ENCODE data around the gene HBM. TPM values are rescaled to one million over a fixed set of nuclear protein-coding genes. Genes with fewer than 3 reads are reported as not detected.
"Not testable (repeated sequence)": the region's sequence is repeated elsewhere in the genome, so short reads cannot be mapped to it uniquely, and the experiment has no call there.

The HBM gene
- total RNA-seq, 1 donor from 2014 or later, result not detected

DNA sequence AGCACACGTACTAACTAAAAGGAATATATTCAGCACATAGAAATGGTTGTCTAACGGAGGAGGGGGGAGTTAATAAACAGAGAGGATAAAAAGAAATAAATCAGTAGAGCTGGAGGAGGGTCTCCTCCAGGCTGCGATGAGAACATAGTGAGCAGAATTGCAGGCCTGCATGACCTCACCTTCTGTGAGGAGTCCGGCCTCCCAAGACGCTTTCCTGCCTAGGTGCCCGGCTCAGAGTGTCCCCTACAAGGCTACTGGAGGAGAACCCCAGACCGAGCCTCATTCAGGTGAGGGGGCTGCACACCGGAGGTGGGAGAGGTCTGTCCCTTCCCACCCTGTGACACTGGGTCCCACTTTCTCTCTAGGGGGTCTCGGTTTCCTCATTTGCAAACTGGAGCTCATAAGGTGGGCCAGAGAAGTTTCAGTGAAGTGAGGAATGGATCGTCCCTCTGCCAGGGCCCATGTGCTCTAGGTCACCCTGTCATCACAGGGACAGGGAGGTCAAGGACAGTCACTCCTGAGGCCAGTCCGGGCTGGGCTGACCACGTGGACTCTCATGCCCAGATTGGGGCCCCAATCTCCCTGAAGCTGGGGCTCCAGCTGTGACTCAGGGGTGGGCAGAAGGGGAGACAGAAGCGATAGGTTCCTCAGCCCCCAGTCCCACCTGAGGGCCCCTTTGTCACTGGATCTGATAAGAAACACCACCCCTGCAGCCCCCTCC is 3.3 kb upstream of the HBM start:
- H3K4me1 ChIP-seq, result peaks cover 16% of the 10 kb centered on the region
- DNase-seq (ENCODE audit: extremely low spot score in 2 of 2), result no peak
- intact Hi-C loops (cut with DNase I), result no loop called here
- no peaks in the 10 kb centered on the region for H3K36me3 ChIP-seq
- no peaks in the 10 kb centered on the region for H3K9me3 ChIP-seq
- H3K27me3 ChIP-seq, result peaks cover 17% of the 10 kb centered on the region
- no peak for TF ChIP-seq CTCF (IDR thresholded peaks at IDR 0.05)
- TF ChIP-seq POLR2AphosphoS5 (IDR thresholded peaks at IDR 0.05; ENCODE audit: insufficient read depth in 1 of 2, low read depth in 1 of 2), result no peak
- TF ChIP-seq POLR2A (IDR thresholded peaks at IDR 0.05), result no peak
- no peak overlapping the region for H3K27ac ChIP-seq
- no peak overlapping the region for H3K4me3 ChIP-seq

- H3K9me3 ChIP-seq; H3K27ac ChIP-seq; DNase-seq (ENCODE audit: extremely low spot score in 2 of 2); H3K36me3 ChIP-seq; H3K4me3 ChIP-seq; intact Hi-C loops (cut with DNase I): not testable (repeated sequence)
- H3K27me3 ChIP-seq, result peaks cover 19% of the 10 kb centered on the region
- peaks cover 16% of the 10 kb centered on the region for H3K4me1 ChIP-seq
Observed at GRCh38 chr16:163139-163538, 2.6 kb upstream of the HBM start.

- H3K4me1 ChIP-seq, result peaks cover 16% of the 10 kb centered on the region
- H3K27ac ChIP-seq; H3K9me3 ChIP-seq; DNase-seq (ENCODE audit: extremely low spot score in 2 of 2); H3K36me3 ChIP-seq; H3K4me3 ChIP-seq; intact Hi-C loops (cut with DNase I): not testable (repeated sequence)
- H3K27me3 ChIP-seq, result peaks cover 20% of the 10 kb centered on the region
Observed at GRCh38 chr16:163696-164095, 2.1 kb upstream of the HBM start.

DNA sequence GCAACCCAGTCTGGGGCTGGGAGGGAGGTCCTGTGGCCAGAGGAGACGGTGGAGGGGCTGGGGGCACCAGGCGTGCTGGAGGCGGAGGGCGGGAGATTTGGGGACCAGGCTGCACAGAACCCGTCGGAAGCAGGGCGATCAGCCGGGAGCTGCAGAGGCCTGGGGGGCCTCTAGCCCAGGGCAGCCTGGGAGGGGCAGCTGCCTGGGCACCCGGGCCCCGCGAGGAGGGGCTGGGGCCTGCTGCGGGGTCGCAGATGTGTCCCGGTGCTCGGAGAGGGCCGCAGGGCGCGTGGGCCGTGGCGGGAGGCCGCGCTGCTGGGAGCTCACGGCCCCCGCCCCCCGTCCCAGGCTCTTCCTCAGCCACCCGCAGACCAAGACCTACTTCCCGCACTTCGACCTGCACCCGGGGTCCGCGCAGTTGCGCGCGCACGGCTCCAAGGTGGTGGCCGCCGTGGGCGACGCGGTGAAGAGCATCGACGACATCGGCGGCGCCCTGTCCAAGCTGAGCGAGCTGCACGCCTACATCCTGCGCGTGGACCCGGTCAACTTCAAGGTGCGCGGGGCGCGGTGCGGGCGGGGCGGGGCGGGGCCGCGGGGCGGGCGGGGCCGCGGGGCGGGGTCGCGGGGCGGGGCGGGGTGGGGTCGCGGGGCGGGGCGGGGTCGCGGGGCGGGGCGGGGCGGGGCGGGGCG is 1.5 kb upstream of the HBM start:
- peaks cover 26% of the 10 kb centered on the region for H3K27me3 ChIP-seq
- peaks cover 16% of the 10 kb centered on the region for H3K4me1 ChIP-seq
- H3K9me3 ChIP-seq; H3K36me3 ChIP-seq; H3K4me3 ChIP-seq; DNase-seq (ENCODE audit: extremely low spot score in 2 of 2); intact Hi-C loops (cut with DNase I); H3K27ac ChIP-seq: not testable (repeated sequence)

- Histone ChIP-seq H3K4me3 (peak overlapping the region in 1 of 2 donors; percentile 32), H3K27ac (no peak overlapping the region), H3K27me3 (peaks cover 26% of the 10 kb centered on the region), H3K9me3 (no peaks in the 10 kb centered on the region), H3K4me1 (peaks cover 16% of the 10 kb centered on the region), H3K36me3 (no peaks in the 10 kb centered on the region)
- no peak for DNase-seq (ENCODE audit: extremely low spot score in 2 of 2)
- no peak for TF ChIP-seq CTCF (IDR thresholded peaks at IDR 0.05)
- TF ChIP-seq POLR2AphosphoS5 (IDR thresholded peaks at IDR 0.05; ENCODE audit: insufficient read depth in 1 of 2, low read depth in 1 of 2), result no peak
- no peak for TF ChIP-seq POLR2A (IDR thresholded peaks at IDR 0.05)
- intact Hi-C loops (cut with DNase I), result no loop called here
Observed at GRCh38 chr16:164827-165538, 795 bp upstream of the HBM start.

- Histone ChIP-seq H3K4me1 (peaks cover 16% of the 10 kb centered on the region), H3K27me3 (peaks cover 26% of the 10 kb centered on the region), H3K9me3 (no peaks in the 10 kb centered on the region), H3K27ac (no peak overlapping the region), H3K36me3 (no peaks in the 10 kb centered on the region), H3K4me3 (peak overlapping the region in 1 of 2 donors; percentile 32)
- no peak for DNase-seq (ENCODE audit: extremely low spot score in 2 of 2)
- TF ChIP-seq CTCF (IDR thresholded peaks at IDR 0.05) (no peak), POLR2A (IDR thresholded peaks at IDR 0.05) (no peak), POLR2AphosphoS5 (IDR thresholded peaks at IDR 0.05; ENCODE audit: insufficient read depth in 1 of 2, low read depth in 1 of 2) (no peak)
- intact Hi-C loops (cut with DNase I), result no loop called here
Observed at GRCh38 chr16:166375-167121, 770 bp downstream of the HBM start.

All from vagina (tissue), 2 donors.